ENCODE results near the gene AFF3.

Gene AFF3

GRCh38 chr2:100010606-100011005 is 131.8 kb downstream of the AFF3 start:
- DNase-seq (ENCODE audit: low spot score), result no peak

- no peak for DNase-seq (ENCODE audit: low spot score)
Measured at GRCh38 chr2:100009743-100010142, 132.6 kb downstream of the AFF3 start.

- DNase-seq (ENCODE audit: low spot score), result no peak
Measured at GRCh38 chr2:100008956-100009355, 133.4 kb downstream of the AFF3 start.

- DNase-seq (ENCODE audit: low spot score), result no peak
Measured at GRCh38 chr2:100006516-100006915, 135.9 kb downstream of the AFF3 start.

DNA sequence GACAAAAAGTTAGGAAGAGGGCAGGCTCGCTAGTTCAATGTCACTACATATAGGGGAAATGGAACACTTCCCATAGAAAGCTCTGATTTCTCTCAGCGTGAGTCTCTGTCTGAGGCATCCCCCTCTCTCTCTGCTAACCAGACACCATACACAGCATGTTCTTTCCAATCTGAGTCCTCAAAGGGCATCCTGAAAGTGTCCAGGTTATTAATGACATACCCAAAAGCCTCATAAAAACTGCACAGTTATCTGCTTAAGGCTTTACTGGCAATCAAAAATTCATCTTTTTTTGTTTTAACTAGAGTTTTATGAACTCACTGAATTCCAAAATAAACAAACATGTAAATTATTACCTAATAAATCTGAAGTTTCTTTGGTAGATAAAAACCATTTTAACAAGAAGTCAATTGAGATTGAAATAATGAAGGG is 137.4 kb downstream of the AFF3 start:
- DNase-seq (ENCODE audit: low spot score), result no peak

- DNase-seq (ENCODE audit: low spot score), result no peak
Measured at GRCh38 chr2:100004348-100004884, 138.0 kb downstream of the AFF3 start.

DNA sequence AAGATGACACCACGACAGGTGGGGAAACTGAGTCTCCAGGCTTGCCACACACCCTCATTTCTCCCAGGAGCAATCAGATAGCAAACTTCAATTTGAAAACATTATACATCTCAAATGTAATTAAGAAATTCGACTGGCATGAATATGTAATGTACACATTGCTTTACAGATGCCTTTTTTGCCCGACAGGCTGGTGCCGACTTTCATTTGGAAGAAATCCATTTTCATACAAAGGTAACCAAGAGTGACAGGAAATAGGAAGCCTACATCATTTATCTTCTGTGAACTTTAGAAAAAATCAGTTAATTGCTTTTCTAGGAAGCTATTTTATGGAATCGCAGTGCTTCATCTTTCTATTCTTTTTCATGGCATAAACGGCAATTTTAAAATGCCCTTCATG is 140.3 kb downstream of the AFF3 start:
- DNase-seq (ENCODE audit: low spot score), result no peak

GRCh38 chr2:100000915-100001707 is 141.3 kb downstream of the AFF3 start:
- DNase-seq (ENCODE audit: low spot score), result no peak

DNA sequence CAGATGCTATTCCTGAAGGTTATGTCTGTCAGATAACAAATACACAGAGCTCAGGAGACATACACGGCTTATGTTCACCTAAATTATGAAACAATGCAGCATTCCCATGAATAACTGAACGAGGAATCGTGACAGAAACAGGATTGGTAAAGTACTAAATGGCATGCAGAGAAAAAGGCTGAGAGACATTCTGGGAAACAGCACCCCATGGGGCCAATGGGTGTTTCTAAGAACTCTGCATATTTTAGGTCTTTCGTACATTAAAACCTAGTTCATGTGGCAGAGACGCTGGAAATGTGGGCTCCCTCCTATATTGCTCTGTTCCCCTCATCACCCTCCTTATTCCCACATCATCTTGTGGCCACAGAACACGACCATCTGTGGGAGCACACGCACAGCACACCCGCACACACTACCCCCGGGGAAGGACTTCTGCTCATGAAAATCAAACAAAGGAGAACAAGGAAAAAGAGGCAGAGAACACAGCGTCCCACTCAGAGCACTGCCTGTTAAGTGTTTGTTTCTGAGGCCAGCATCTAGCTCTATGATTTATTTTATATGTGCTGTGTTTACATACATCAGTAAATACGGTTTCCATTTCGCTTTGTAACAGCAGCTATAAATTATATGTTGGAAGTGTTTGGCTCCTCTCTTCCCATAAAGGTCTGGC is 143.6 kb downstream of the AFF3 start:
- no peak for DNase-seq (ENCODE audit: low spot score)

- no peak for DNase-seq (ENCODE audit: low spot score)
Measured at GRCh38 chr2:99989905-99990304, 152.5 kb downstream of the AFF3 start.

DNA sequence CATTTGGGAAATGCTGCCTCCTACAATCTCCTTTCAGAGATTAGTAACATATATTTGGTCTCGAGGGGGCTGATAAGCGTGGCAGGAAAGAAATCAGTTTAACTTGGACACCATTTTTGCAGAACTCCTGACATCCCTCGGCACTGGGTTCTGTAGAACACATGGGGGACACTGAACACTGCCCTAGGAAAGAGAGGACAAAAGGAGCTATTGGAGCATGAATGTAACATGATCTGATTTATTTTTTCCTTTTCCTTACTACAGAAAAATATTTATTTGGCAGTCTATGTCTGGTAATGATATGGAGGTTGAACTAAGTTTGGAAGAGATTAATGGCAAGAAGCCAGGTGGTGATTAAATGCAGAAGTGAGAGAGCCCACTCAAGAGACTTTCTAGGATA is 153.8 kb downstream of the AFF3 start:
- DNase-seq (ENCODE audit: low spot score), result no peak

- DNase-seq (ENCODE audit: low spot score), result no peak
Measured at GRCh38 chr2:99987160-99987559, 155.2 kb downstream of the AFF3 start.

DNA sequence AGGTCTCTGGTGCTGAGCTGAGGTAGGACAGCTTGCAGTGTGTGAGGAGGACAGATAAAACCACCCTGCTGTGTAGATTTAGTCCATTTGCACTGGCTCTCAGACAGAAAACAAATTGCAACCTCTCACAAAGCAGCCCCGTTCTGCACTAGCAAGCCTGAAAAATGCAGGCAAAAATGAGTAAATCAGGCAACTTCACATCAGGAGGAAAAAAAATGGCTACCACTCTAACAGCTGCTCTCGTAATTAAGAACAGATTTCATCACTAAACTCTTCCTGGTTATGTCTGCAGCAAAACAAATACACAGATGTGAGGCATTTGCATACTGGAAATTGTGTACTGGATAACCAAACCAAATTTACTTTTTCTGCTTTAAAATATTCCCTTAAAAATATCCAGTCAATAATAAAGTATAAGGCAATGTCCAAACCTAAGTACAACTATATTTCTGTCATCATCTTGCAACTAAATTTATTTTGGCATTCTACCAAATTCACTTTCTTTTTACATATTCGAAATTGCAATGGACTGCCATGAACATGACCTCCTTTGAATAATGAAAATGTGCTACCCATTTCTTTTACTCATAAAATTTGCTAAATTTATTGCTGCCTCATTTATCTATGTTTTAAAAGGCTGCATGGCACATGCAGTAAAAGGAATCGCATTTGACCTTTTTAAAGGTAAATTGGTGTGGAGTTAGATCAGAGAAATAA is 157.4 kb downstream of the AFF3 start:
- DNase-seq (ENCODE audit: low spot score), result no peak

DNA sequence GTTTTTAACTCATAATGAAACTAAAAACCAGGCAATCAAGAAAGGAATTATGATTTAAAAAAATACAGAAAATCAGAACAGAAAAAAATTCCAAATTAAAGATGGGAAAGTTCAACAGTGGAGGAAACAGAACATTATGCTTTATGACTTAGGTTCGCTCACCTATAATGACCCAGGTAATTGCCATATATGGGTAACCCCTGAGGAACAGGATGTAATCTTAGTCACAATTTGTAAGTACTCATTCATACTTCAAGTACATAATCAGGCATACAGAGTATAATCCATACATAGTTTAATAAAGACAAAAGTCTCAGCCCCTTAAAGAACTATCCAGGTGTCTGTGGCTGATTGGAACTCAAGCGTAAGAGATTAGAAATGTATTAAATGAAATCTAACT is 159.6 kb downstream of the AFF3 start:
- DNase-seq (ENCODE audit: low spot score), result no peak

- no peak for DNase-seq (ENCODE audit: low spot score)
Measured at GRCh38 chr2:99981840-99982239, 160.6 kb downstream of the AFF3 start.

- DNase-seq (ENCODE audit: low spot score), result no peak
Measured at GRCh38 chr2:99980176-99980575, 162.2 kb downstream of the AFF3 start.

GRCh38 chr2:99977966-99978365 is 164.4 kb downstream of the AFF3 start:
- no peak for DNase-seq (ENCODE audit: low spot score)

- no peak for DNase-seq (ENCODE audit: low spot score)
Measured at GRCh38 chr2:99975386-99975785, 167.0 kb downstream of the AFF3 start.

DNA sequence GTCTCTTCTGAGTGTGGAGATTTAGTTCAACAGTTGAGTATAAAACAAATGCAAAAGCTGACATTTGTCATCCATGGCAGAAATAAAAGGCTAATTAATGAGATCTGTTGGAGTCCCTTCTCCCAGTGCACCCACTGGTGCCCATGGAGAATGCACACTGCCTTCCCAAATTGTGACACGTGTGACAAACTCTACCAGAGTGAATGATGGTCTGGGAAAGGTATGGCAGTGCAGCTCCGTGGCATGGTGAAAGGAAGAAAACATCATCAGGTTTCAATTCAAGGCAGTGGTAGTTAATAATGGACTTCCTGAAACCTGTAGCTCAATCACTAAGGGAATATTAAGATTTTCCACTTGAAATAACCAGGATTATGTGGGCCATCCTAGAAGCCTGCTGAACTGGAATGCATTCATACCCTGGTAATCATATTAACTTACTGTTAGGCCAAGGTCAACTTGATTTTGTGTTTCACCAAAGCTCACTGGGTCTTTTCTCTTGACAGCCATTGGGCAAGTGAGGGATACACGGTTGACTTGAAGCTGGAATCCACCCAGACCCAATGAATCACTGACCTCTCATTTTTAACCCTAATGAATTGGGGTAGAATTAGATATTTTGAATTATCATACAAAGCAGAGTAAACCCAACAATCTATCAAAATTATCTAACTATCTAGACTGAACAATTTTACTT is 167.6 kb downstream of the AFF3 start:
- no peak for DNase-seq (ENCODE audit: low spot score)

GRCh38 chr2:99974275-99974674 is 168.1 kb downstream of the AFF3 start:
- peak; percentile 30 for DNase-seq (ENCODE audit: low spot score)

DNA sequence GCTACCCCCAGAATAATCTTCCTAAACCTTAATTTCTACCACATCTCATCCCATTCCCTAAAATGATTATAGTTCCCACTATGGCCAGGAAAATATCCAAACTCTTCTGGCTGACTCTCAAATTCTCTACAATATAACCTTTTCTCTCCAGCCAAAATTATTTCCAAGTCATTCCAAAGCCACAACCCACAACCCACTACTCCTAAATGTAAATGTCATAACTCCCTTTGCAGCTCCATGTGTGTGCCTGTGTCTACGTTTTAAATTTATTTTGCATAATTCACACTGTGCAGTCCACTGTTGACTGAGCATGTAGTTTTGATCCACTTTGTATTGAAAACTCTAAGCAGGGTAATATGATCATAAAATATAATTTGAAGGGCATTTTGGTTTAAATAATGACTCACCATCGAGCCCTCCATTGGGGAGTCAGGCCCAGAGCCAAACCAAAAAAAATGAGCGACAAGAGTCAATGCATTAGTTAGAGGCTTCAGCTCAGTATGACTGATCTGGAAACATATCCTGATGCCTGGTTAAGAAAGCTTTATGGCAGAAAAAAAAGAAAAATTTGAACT is 171.0 kb downstream of the AFF3 start:
- no peak for DNase-seq (ENCODE audit: low spot score)

All from SW480 (cell line).